NCI-H1417 treated with DMSO at 0.1 percent for 48 hours (cell line): ENCODE results near the gene MAP3K6.
"Not testable (repeated sequence)": the region's sequence is repeated elsewhere in the genome, so short reads cannot be mapped to it uniquely, and the experiment has no call there.

Source experiments
- DNase-seq: peaks from one replicate; lab custom pipeline; 2025; lab: John Stamatoyannopoulos, UW

MAP3K6 gene, protein sequence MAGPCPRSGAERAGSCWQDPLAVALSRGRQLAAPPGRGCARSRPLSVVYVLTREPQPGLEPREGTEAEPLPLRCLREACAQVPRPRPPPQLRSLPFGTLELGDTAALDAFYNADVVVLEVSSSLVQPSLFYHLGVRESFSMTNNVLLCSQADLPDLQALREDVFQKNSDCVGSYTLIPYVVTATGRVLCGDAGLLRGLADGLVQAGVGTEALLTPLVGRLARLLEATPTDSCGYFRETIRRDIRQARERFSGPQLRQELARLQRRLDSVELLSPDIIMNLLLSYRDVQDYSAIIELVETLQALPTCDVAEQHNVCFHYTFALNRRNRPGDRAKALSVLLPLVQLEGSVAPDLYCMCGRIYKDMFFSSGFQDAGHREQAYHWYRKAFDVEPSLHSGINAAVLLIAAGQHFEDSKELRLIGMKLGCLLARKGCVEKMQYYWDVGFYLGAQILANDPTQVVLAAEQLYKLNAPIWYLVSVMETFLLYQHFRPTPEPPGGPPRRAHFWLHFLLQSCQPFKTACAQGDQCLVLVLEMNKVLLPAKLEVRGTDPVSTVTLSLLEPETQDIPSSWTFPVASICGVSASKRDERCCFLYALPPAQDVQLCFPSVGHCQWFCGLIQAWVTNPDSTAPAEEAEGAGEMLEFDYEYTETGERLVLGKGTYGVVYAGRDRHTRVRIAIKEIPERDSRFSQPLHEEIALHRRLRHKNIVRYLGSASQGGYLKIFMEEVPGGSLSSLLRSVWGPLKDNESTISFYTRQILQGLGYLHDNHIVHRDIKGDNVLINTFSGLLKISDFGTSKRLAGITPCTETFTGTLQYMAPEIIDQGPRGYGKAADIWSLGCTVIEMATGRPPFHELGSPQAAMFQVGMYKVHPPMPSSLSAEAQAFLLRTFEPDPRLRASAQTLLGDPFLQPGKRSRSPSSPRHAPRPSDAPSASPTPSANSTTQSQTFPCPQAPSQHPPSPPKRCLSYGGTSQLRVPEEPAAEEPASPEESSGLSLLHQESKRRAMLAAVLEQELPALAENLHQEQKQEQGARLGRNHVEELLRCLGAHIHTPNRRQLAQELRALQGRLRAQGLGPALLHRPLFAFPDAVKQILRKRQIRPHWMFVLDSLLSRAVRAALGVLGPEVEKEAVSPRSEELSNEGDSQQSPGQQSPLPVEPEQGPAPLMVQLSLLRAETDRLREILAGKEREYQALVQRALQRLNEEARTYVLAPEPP (N-terminal part only)

DNA sequence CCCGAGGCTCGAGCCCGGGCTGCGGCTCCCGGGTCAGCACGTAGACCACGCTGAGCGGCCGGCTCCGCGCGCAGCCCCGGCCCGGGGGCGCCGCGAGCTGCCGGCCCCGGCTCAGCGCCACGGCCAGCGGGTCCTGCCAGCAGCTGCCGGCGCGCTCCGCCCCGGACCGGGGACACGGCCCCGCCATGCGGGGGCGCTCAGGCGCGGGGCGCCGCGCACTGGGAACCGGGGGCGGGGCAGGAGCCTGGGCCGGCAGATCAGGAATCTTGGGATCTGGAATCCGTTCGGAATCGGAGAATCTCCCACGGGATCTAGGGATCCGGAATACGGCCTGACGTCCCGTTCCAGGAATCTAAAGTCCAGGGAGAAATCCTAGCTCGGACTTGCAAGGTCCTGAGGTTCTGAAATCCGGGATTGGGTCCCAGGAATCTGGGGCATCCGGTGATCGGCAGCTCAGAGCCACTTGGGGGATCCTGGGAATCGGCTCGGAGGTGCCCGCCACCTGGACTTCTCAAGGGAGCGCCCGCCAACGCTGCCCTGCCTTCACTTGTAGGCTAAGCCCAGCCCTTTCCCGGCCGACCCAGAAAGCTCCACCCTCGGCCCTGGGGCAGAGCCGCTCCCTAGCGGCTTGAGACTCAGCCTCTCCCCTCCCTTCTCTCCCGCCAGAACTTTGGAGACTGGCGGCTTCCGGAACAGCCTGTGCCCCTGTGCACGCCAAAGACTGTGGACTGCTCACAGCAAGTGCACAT, at the start of gene MAP3K6:
MAP3K6 (minus strand) TSS at position 551 of the 749 bp plus-strand sequence; CDS start at position 187, 364 bp downstream.
- DNase-seq, result no peak

DNA sequence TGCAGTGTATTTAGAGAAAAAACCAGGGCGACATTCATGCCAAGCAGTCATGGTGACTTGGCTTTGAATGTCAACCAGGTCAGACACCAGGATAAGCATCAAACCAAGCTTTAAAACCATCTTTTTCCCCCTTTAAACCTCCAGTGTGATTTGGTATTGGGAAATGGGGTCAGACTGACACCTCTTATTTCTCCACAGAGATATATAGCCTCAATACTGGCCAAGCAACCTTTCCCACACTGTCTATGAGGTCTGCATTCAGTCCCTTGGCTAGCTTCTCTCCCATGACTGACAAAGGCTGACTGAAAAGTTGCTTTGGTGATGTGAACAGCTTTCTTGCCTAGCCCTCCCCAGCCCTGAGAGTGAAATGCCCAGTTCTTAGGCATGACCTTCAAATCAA, 47.3 kb upstream of the MAP3K6 start:
- DNase-seq, result no peak

DNA sequence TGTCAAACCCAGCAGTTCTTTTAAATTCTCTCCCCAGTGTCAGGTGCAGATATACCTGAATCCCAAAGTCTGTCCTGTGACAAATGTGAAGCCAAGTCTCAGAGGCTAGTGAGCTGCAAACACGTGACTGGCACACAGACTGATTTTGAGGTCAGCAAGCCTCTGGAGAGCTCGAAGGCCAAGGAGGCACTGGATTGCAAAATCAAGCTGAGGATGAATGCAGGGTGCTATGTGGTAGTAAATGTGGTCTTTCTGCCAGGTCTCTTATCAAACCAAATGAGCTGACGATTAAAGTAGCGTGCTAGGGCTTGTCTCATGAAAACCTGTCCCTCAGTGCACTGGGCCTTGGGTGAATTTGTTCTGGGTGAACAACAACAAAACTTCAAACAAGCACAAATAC, 46.2 kb upstream of the MAP3K6 start:
- DNase-seq, result no peak

DNA sequence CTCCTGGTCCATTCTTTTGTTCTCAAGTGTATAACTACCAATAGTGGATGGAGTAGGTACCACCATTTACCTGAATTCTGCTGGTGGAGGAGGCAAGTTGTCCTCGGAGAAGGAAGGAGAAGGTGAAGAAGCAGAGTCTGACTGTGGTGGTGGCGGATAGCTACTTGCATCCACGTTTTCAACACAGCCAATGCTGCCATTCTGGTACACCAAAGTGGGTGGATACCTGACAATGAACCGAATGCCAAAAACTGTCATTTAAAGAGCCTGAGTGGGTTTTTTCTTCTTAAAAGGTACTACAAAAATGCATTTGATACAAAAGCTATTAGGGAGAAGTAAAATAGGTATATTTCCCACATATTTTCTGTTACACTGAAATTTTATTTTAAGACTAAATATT, 45.7 kb upstream of the MAP3K6 start:
- DNase-seq, result no peak

DNA sequence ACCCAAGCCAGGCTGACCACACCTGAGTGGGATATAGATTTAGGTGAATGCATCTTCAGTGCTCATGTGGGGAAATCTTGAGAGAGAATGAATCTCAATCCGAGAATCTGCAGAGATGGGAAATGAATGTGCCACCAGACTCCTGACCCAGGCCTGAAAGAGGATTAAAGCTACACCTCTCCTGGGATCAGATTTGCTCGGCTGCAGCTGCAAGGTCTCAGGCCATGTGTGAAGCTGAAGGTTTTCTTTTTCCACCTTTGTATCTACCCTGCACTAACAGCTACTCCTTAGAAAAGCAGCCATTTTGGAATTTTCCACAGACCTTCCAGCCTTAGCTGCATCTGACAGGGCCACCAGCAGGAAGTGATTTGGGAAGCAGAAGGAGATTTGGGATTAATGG, 43.9 kb upstream of the MAP3K6 start:
- no peak for DNase-seq

DNA sequence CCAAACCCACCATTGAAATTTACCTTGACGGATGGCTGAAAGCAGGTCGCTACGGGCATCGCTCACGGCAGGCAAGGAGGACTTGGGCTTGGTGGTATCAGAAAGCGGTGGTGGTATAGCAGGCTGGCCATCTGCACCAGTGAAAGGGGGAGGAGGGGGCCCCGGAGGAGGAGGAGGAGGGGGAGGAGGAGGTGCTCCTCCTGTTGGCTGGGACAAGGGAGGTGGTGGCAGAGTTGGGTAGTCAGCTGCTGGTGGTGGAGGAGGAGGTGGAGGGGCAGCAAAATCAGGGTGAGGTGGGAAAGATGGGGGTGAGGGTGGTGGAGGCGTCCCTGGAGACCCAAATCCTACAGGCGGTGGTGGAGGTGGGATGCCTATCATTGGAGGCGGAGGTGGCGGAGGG, 42.9 kb upstream of the MAP3K6 start:
- no peak for DNase-seq

DNA sequence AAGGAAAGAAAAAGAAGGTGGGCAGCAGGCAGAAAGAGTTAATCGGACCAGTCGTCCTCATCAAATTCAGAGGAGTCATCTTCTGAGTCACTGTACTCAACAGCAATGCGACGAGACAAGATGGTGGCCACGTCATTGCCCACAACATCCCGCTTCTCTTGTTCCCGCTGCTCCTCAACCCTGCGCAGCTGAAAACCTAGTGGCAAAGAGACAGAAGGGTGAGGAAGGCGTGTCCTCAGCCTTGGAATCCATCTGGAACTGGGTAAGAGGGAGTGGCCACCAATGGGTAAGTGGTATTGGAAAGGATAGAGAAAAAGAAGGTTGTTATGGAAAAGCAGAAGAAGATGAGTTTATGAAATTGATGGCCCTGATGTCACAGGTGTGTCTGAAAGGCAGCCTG, 41.4 kb upstream of the MAP3K6 start:
- DNase-seq, result no peak

DNA sequence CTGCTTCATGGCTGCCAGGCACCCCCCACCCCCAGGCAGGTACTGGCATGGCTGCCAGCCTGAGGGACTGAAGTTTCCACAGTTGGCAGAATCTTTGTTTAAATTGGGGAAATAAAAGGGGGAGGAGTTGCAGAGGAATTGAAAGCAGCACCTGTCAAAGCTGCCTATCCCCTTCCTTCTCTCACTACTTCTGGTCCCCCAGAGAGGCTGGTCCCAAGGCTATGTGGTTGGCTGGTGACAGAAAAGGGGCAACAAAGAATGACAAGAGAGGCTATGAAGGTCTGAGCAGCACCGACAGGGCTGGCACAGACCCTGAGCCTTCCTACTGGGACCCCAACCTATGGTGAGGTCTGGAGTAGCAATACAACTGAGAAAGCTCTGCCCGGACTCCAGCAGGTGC, 40.0 kb upstream of the MAP3K6 start:
- not testable (repeated sequence) for DNase-seq

DNA sequence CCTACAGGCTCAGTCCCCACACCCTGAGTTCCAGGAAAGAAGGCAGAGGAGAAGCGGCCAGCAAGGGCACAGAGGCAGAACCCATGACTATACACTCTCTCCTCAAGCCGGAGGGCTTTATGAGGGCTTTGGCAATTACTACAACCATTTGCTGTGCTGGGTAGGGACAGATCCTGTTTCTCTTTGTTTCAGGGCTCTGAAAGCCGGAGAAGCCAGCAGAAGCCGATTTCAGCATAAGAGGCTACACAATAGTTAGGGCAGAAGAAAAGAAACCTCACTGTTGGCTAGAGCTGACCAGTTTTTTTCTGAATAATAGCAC, 39.6 kb upstream of the MAP3K6 start:
- no peak for DNase-seq

DNA sequence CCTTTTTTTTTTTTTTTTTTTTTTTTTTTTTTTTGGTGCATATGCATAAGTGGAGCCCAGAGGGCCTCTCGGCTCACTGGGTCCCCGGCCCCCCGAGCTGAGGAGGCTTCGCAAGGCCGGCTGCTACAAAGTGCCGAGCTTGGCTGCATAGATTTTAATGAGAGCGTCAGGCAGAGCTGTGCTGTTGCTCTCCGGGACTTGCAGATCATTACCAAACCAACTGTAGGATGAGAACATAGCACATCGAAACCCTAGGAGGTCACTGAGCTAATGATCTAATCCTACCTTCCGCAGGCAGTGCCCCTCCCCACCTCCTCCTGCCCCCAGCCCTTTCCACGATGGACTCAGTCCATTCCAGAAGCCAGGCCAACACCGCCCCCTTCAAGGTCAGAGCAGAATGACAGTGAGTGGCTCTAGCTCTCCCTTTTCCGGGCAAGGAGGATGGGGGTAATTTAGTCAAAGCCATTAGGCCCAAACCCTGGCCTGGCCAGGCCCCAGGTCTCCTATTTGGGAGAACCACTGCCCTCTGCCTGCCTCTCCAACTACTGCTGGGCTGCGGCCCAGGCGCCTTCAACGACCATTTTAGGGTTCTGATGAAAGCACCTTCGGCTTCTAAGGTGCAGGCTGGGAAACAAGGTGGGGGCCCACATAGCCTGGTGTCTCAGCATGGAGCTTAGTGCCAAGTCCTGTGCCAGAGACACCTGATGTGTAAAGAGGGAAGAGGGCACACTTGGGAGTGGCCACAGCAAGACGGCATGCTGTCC, 39.0 kb upstream of the MAP3K6 start:
- not testable (repeated sequence) for DNase-seq

DNA sequence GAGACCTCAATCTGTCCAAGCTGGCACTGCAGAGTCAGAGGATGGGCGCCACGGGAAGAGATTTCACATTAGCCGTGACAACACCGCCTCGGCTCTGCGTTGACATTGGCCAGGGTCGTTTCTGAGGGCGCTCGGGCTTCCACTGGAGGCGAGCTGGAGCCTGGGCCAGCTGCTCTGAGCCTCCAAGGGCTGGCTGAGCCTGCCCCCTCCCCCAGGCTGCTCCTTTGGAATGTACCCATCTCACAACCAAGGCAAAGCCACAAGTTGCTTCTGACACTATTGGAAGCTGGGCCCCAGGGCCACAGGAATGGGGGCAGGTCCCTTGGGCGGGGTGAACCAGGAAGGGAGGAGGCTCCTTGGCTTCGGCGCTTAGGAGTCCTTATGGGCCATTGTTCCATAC, 38.3 kb upstream of the MAP3K6 start:
- no peak for DNase-seq

DNA sequence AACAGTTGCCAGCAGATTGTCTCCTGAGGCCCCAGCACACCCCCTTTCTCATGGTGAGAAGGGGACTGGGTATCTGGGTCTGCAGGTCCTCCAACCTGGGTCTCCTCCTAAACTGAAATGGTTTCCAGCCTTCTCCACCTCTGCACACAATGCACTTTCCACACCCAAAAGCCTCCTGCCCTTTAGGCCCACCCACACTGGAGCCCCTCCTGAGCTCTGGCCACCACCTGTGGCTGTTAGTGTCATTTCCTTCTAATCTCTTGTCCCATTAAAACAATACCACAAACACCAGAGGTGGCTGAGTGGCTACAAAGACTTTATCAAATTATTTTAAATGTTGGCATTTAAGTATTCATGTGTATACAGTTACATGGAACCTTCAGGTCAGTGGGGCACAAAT, 37.2 kb upstream of the MAP3K6 start:
- DNase-seq, result no peak

DNA sequence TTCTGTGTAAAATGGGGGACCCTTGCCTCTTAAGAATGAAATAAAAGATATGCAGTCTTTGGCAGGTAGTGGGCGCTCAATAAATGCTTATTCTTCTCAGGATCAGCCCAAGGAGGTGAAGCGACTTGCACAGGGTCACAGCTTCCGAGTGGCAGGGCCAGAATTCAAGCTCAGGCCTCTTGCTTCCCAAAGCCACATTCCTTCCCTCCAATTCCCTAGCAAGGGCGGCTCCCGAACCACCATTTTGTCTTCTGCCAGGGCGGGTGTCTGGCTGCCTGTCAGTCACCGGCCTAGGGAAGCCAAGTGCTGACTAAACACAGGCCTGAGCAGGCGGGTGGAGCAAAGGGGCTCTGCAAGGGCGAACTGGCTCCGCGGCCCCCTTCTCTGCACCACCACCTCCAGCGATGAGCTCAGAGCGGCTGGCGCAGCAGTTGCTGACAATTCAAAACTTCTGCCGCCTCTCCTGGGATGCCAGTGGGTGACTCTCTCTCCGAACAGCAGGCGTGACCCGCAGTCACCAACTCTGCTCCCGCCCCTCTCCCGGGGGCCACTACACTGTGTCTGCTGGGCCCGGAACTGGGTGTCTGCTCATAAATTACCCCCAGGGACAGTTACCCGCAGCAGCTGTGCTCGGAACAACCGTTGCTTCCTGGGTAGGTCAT, 36.4 kb upstream of the MAP3K6 start:
- no peak for DNase-seq

DNA sequence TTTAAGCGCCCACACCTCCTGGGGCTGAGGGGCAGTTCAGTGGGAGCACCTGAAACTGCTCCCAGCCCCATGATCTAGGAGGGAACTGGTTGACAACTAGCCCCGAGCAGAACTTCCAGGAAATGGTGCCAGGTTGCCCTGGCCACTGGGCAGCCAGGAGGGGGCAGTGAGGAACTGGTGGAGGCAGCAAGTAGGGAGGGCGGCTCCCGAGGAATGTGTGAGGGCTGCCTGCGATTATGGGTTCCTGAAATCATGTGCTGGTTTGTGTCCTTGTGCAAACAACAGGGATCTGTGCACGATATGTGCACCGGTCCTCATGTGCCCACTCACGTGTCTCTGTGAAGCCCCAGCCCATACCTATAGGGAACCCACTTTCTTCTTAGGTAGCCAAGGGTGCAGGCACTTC, 35.6 kb upstream of the MAP3K6 start:
- no peak for DNase-seq

DNA sequence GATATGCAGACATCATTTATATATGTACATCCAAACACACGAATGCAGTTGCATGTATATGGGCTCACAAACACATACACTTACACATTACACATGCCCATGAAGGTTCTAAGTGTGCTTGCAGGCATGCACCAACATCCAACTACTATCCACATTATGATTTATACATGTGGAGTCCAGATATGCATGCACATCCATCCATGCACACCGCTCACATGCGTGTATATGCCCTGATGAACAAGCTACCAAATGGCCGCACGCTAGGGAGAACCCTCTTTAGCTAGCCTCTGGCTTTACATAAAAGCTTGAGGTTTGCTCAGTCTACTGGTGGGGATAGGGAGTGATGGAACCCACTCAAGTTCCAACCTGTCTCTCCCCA, 34.2 kb upstream of the MAP3K6 start:
- no peak for DNase-seq

DNA sequence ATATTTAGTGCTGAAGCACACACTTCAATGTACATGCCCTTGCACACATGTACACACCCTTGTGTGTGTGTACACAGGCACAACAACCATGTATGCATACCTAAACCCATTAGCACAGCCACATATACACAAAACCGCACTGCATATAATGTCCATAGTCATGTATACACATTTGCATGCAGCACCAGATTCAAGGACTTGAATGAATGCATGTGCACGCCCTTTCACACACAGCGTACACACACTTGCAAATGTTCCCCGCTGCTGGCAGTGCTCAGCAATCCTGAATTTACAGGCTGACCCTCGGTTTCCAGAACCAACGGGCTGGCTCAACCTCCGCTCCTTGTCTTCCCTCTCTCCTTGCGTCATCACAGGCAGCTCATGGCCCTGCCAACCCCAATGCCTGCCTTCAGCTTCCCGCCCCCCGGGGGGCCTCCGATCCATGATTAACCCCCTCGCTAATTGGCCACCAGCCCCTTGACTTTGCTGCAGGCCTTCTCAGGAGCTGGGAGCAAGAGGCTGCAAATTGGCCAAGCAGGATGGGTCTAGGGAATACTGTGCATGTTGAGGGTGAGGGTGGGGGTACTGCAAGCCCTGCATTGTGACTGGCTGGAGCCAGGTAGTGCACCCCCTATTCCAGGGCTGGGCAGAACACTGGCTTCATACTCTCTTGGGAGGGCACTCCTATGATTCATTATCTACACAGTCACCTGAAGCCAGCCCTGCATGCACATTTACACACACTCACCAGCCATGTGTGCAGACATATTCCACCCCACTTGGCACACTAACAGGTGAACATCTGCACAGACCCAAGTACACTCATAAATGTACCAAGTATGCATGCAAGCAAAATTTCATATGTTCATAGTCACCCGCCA, 33.6 kb upstream of the MAP3K6 start:
- no peak for DNase-seq

DNA sequence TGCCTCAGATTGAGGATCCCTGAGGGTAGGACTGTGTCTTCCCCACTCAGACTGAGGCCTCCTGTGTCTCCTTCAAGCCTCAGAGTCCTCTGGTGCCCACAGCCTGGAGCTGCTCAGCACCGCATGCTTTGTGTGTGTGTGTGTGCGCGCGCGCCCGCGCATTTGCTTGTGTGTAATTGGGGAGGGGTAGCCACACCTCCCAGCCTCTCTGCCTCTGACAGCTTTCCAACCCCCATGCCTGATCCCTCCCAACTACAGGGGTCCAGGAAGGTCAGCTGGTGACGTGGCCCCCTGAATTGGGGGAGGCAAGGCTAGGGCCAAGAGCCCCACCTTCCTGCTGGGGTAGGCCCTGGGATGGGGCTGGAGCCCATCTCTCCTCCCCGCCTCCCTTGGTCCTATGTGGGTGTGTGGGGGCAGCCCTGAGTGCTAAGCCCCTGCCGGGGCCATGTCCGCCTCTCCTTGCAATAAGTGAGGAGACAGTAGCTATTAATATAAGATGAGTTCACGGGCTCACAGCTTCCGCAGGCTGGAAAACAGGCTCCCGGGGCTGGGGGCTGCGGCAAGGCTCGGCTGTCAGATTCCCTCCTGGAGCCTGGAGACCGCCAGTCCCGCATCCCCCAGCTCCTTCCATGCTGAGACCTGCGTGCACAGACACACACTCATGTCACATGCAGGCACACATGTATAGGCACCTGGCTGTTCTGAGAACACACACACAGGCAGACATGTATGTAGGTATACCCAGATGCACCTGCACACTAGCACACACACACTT, 32.7 kb upstream of the MAP3K6 start:
- no peak for DNase-seq

DNA sequence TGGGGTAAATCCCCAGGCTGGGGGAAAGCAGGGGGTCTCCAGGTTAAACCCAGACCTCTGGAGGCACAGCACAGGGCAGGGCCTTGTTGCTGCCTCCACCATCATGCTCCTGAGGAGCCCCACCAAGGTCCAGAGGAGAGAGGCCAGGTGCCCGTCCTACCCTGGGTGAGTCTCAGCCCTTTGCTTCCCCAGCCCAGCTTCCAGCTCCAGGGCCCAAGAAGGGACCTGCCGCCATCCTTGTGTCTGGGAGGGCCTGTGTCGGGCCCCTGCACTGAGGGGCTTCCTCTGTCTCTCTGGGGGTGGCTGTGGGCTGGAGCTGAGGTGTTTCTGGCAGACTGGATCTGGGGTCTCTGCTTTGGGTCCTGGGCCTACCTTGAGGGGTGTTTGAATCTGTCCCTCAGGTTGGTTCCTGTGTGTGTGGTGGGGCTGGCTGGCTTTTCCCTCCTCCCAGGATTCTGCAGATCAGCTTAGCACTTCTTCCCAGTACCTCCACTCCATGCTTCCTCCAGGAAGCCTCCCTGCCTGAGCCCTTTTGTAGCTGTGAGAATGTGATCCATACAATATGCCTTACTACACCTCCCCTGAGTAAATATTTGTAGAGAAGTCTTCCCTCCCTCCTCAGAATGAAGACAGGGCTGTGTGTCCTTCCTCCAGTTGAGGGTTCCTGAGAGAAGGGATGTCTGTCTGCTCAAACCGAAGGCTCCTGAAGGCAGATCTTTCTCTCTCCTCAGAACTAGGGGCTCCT, 31.8 kb upstream of the MAP3K6 start:
- DNase-seq, result no peak
